Panc1 (cell line): ENCODE results near the gene PANK1. TPM values are rescaled to one million over a fixed set of nuclear protein-coding genes. Genes with fewer than 3 reads are reported as not detected.

Experiments
- ATAC-seq: fragments of 200-7000 bp; cut with Tn5 transposase; 2 replicates; pipeline ENCODE4 v1.9.1; 2020; ENCODE audit warnings: mild to moderate bottlenecking, moderate library complexity
- BruUV-seq: library from RNA; stranded (reverse); fragments of 400-500 nt; replicated peaks from 2 replicates; lab custom pipeline; 2021; lab: Mats Ljungman, UMichigan
- CTCF ChIA-PET: fragments of 300-600 bp; sonication (Branson Sonifier 250); formaldehyde crosslinking; loops from one replicate; lab custom pipeline; 2022; ENCODE audit warnings: antibody characterized with exemption; lab: Charles Lee
- POLR2A ChIA-PET: fragments of 300-600 bp; sonication (Branson Sonifier 250); formaldehyde crosslinking; loops from one replicate; lab custom pipeline; 2022; ENCODE audit warnings: antibody characterized with exemption; lab: Charles Lee
- DNase-seq: peaks from one replicate; pipeline ENCODE4 v3.0.0-alpha.2; 2010; ENCODE audit warnings: low read depth, low spot score
- H3K27ac ChIP-seq: 2 replicates; pipeline ENCODE4 v1.5.1; 2011; ENCODE audit warnings: mild to moderate bottlenecking, low read length, inconsistent platforms
- H3K27me3 ChIP-seq: fragments of 200-500 bp; sonication (Bioruptor generic); 2 replicates; pipeline ENCODE4 v1.6.0; 2014; ENCODE audit warnings: low read length, inconsistent platforms; ENCODE audit not compliant: control insufficient read depth, insufficient read depth
- H3K36me3 ChIP-seq: fragments of 200-500 bp; sonication (Bioruptor generic); 2 replicates; pipeline ENCODE4 v1.5.1; 2014; ENCODE audit warnings: inconsistent platforms, mild to moderate bottlenecking, low read length, moderate library complexity; ENCODE audit not compliant: control insufficient read depth, insufficient read depth
- H3K4me1 ChIP-seq: 2 replicates; pipeline ENCODE4 v1.5.1; 2011; ENCODE audit warnings: inconsistent platforms, mild to moderate bottlenecking, low read length, moderate library complexity; ENCODE audit not compliant: control insufficient read depth, insufficient read depth
- H3K4me3 ChIP-seq, 2 experiments: 2 replicates each; pipeline ENCODE4 v1.5.1; 2011 to 2012; ENCODE audit warnings: low read depth in 2 of 2, low read length in 2 of 2, mild to moderate bottlenecking in 2 of 2, inconsistent platforms in 1 of 2, moderate library complexity in 1 of 2
- H3K9me3 ChIP-seq: fragments of 200-500 bp; sonication (Bioruptor generic); 2 replicates; pipeline ENCODE4 v1.5.1; 2014; ENCODE audit warnings: low read depth, mild to moderate bottlenecking, inconsistent platforms, low read length, moderate library complexity; ENCODE audit not compliant: control insufficient read depth, insufficient read depth
- CTCF ChIP-seq: fragments of 450-650 bp; IDR thresholded peaks from 2 replicates; pipeline ENCODE4 v1.5.1; 2017; ENCODE audit warnings: mild to moderate bottlenecking
- POLR2AphosphoS5 ChIP-seq: IDR thresholded peaks from 2 replicates; pipeline ENCODE4 v1.6.1; 2012; ENCODE audit warnings: mild to moderate bottlenecking, low read depth, low read length, moderate library complexity
- REST ChIP-seq, 2 experiments: IDR thresholded peaks; 2 replicates each; pipeline ENCODE4 v1.6.1; 2011 to 2012; ENCODE audit warnings: low read depth in 2 of 2, control low read depth in 1 of 2, low read length in 1 of 2, mild to moderate bottlenecking in 1 of 2, moderate library complexity in 1 of 2; ENCODE audit not compliant: insufficient read depth in 1 of 2
- SIN3A ChIP-seq: IDR thresholded peaks from 2 replicates; pipeline ENCODE4 v1.6.1; 2012; ENCODE audit warnings: low read depth, mild to moderate bottlenecking, low read length, moderate library complexity, borderline replicate concordance; ENCODE audit not compliant: insufficient read depth
- TCF7L2 ChIP-seq: IDR thresholded peaks from 2 replicates; pipeline ENCODE4 v1.6.1; 2011; ENCODE audit warnings: mild to moderate bottlenecking, low read depth, low read length, inconsistent platforms
- in situ Hi-C: cut with HindIII; loops from 2 replicates; pipeline ENCODE4 v1.10.0; 2016; ENCODE audit warnings: low sequenced_read_pairs, low pct_unique_long_range_greater_than_20kb
- intact Hi-C: fragments of 100-400 bp; cut with micrococcal nuclease; formaldehyde crosslinking; loops from one replicate; pipeline ENCODE4 v1.10.0; 2022; ENCODE audit not compliant: unreplicated experiment
- total RNA-seq: library from RNA; stranded (reverse); gene quantifications from one replicate; pipeline ENCODE4 v1.2.1, GENCODE V29; 2021; ENCODE audit not compliant: unreplicated experiment

The PANK1 gene
- total RNA-seq, 1 experiment from 2014 or later = 11.0 TPM

GRCh38 chr10:89574368-89574767 is 70.7 kb downstream of the PANK1 start:
- Histone ChIP-seq H3K27me3 (no peaks in the 10 kb centered on the region), H3K36me3 (no peaks in the 10 kb centered on the region), H3K9me3 (no peaks in the 10 kb centered on the region), H3K4me1 (no peaks in the 10 kb centered on the region), H3K4me3 (no peak overlapping the region), H3K27ac (no peak overlapping the region)
- CTCF ChIA-PET = no interaction called here
- ATAC-seq (no peak), DNase-seq (no peak)
- POLR2A ChIA-PET = no interaction called here
- intact Hi-C loops = no loop called here
- TF ChIP-seq REST (IDR thresholded peaks at IDR 0.05; ENCODE audit: insufficient read depth in 1 of 2, low read depth in 2 of 2, low read length in 1 of 2) (no peak), CTCF (no peak), TCF7L2 (no peak), SIN3A (no peak), POLR2AphosphoS5 (no peak)
- BruUV-seq = no TSS peak
- in situ Hi-C loops = no loop called here

GRCh38 chr10:89567576-89568245 is 77.3 kb downstream of the PANK1 start:
- intact Hi-C loops = no loop called here
- Histone ChIP-seq H3K9me3 (no peaks in the 10 kb centered on the region), H3K36me3 (no peaks in the 10 kb centered on the region), H3K4me3 (no peak overlapping the region), H3K27ac (no peak overlapping the region), H3K4me1 (no peaks in the 10 kb centered on the region), H3K27me3 (no peaks in the 10 kb centered on the region; the same call in 1 of the 2 replicates)
- in situ Hi-C loops = no loop called here
- no peak for TF ChIP-seq POLR2AphosphoS5
- ATAC-seq (no peak), DNase-seq (no peak)
- ChIA-PET POLR2A (interaction anchor here (0.5 kb wide), 2 partner anchors 129 to 657 kb away, joined by 3 read pairs; no protein-coding TSS in a partner anchor), CTCF (no interaction called here)
- BruUV-seq = no TSS peak

GRCh38 chr10:89566992-89567391 is 78.0 kb downstream of the PANK1 start:
- Histone ChIP-seq H3K27ac (no peak overlapping the region), H3K9me3 (no peaks in the 10 kb centered on the region), H3K27me3 (no peaks in the 10 kb centered on the region; the same call in 1 of the 2 replicates), H3K36me3 (no peaks in the 10 kb centered on the region), H3K4me3 (no peak overlapping the region), H3K4me1 (no peaks in the 10 kb centered on the region)
- ChIA-PET POLR2A (interaction anchor here (0.5 kb wide), 1 partner anchor 129 kb away, joined by 3 read pairs; no protein-coding TSS in a partner anchor), CTCF (interaction anchor here (0.6 kb wide), 1 partner anchor 192 kb away, joined by 3 read pairs; no protein-coding TSS in a partner anchor)
- in situ Hi-C loops (no loop called here), intact Hi-C loops (no loop called here)
- DNase-seq (no peak), ATAC-seq (no peak)
- no TSS peak for BruUV-seq
- TF ChIP-seq REST (IDR thresholded peaks at IDR 0.05; ENCODE audit: insufficient read depth in 1 of 2, low read depth in 2 of 2, low read length in 1 of 2) (no peak), CTCF (no peak), SIN3A (no peak), POLR2AphosphoS5 (no peak), TCF7L2 (no peak)
